Karpas-422 (cell line): Measurements from ENCODE around the gene GADL1. TPM values are rescaled to one million over a fixed set of nuclear protein-coding genes. Genes with fewer than 3 reads are reported as not detected.

Experiments used
- DNase-seq: peaks from one replicate; pipeline ENCODE4 v3.0.0-alpha.2; 2015
- H2AFZ ChIP-seq: fragments of 200-600 bp; sonication (generic); 2 replicates; pipeline ENCODE4 v1.6.1; 2014; ENCODE audit warnings: antibody characterized with exemption, low read length, mixed read lengths
- H3K27ac ChIP-seq: fragments of 200-600 bp; sonication (generic); 2 replicates; pipeline ENCODE4 v1.5.1; 2014; ENCODE audit warnings: mild to moderate bottlenecking, low read length, moderate library complexity
- H3K27me3 ChIP-seq: fragments of 200-600 bp; sonication (generic); 2 replicates; pipeline ENCODE4 v1.6.1; 2014; ENCODE audit warnings: low read length, mixed read lengths
- H3K36me3 ChIP-seq: fragments of 200-600 bp; sonication (generic); 2 replicates; pipeline ENCODE4 v1.6.1; 2014; ENCODE audit warnings: low read length, mixed read lengths; ENCODE audit not compliant: insufficient read depth
- H3K4me1 ChIP-seq: fragments of 200-600 bp; sonication (generic); 2 replicates; pipeline ENCODE4 v1.6.1; 2014; ENCODE audit warnings: mild to moderate bottlenecking, low read length, mixed read lengths
- H3K4me2 ChIP-seq: fragments of 200-600 bp; sonication (generic); 2 replicates; pipeline ENCODE4 v1.6.1; 2014; ENCODE audit warnings: low read length, low read depth, mild to moderate bottlenecking; ENCODE audit not compliant: poor library complexity, severe bottlenecking
- H3K4me3 ChIP-seq: fragments of 200-600 bp; sonication (generic); 2 replicates; pipeline ENCODE4 v1.5.1; 2014; ENCODE audit warnings: mild to moderate bottlenecking, antibody characterized with exemption, low read length, mixed read lengths
- H3K79me2 ChIP-seq: fragments of 200-600 bp; sonication (generic); 2 replicates; pipeline ENCODE4 v1.6.1; 2014; ENCODE audit warnings: mild to moderate bottlenecking, low read length, mixed read lengths
- H3K9ac ChIP-seq: fragments of 200-600 bp; sonication (generic); 2 replicates; pipeline ENCODE4 v1.6.0; 2014; ENCODE audit warnings: low read length
- H3K9me2 ChIP-seq: fragments of 200-600 bp; sonication (generic), shearing (Covaris generic); replicated peaks from 2 replicates; pipeline ENCODE4 v1.6.0; 2014; ENCODE audit warnings: mild to moderate bottlenecking, low read length, moderate library complexity; ENCODE audit not compliant: insufficient read depth
- H3K9me3 ChIP-seq: fragments of 300-700, 200-600 bp; sonication (generic); 2 replicates; pipeline ENCODE4 v1.6.1; 2014; ENCODE audit warnings: low read length, mixed read lengths
- H4K20me1 ChIP-seq: fragments of 200-600 bp; sonication (generic); 2 replicates; pipeline ENCODE4 v1.6.1; 2014; ENCODE audit warnings: mild to moderate bottlenecking, antibody characterized with exemption, low read length, low read depth; ENCODE audit not compliant: insufficient read depth
- total RNA-seq: library from RNA; depleted of rRNA; stranded (reverse); fragments of >200 nt; shearing (Covaris generic); gene quantifications from 2 replicates; pipeline ENCODE4 v1.2.3, GENCODE V29; 2014; ENCODE audit warnings: low replicate concordance

Gene GADL1
- total RNA-seq, 1 experiment from 2014 or later, result not detected

DNA sequence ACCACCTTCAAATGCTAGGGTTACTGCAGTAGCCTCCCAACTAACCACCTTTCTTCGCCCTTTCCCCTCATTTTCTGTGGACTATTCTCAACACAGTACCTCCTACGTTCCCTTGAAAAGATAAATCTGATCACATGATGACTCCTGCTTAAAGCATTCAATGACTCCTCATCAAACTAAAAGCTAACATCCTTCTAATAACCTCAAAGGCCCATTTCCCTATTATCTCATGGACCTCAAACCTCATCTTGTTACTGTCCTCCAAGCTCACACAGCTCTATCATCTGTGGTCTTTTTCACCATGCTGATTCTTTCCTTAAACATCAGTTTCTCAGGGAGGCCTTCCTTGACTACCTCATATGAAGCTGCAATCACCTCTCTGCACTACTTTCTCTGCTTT is 29.6 kb downstream of the GADL1 start:
- Histone ChIP-seq H3K4me1 (no peaks in the 10 kb centered on the region), H3K9ac (no peak overlapping the region), H3K4me2 (no peak overlapping the region), H3K36me3 (no peaks in the 10 kb centered on the region), H3K27ac (no peak overlapping the region), H3K27me3 (no peaks in the 10 kb centered on the region), H3K79me2 (no peaks in the 10 kb centered on the region), H3K4me3 (no peak overlapping the region), H3K9me3 (no peaks in the 10 kb centered on the region), H3K9me2 (no peaks in the 10 kb centered on the region), H4K20me1 (no peaks in the 10 kb centered on the region), H2AFZ (no peak overlapping the region)
- DNase-seq, result no peak

DNA sequence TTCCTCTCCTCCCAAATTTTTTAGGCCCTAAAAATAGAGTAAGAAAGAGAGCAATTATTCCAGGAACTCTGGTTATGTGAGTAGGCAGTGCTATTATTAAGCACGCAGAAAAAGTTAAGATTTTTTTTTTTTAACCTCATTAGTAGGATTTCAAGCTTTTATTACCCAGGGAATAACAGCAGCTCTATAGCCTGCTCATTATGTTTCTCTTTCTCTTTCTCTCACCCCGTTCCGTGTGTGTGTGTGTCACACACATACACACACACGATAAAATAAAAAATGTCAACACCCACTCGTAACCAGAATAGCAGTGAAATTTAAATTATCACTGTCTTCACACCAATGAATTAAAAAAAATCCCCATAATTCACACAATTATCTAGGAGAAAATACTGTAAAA is 30.3 kb downstream of the GADL1 start:
- H3K9ac ChIP-seq, result no peak overlapping the region
- DNase-seq, result no peak
- no peaks in the 10 kb centered on the region for H3K9me2 ChIP-seq
- H3K4me2 ChIP-seq, result no peak overlapping the region
- H3K9me3 ChIP-seq, result no peaks in the 10 kb centered on the region
- H3K36me3 ChIP-seq, result no peaks in the 10 kb centered on the region
- no peak overlapping the region for H2AFZ ChIP-seq
- H3K4me3 ChIP-seq, result no peak overlapping the region
- no peaks in the 10 kb centered on the region for H3K4me1 ChIP-seq
- H4K20me1 ChIP-seq, result no peaks in the 10 kb centered on the region
- H3K27me3 ChIP-seq, result no peaks in the 10 kb centered on the region
- H3K27ac ChIP-seq, result no peak overlapping the region
- H3K79me2 ChIP-seq, result no peaks in the 10 kb centered on the region

DNA sequence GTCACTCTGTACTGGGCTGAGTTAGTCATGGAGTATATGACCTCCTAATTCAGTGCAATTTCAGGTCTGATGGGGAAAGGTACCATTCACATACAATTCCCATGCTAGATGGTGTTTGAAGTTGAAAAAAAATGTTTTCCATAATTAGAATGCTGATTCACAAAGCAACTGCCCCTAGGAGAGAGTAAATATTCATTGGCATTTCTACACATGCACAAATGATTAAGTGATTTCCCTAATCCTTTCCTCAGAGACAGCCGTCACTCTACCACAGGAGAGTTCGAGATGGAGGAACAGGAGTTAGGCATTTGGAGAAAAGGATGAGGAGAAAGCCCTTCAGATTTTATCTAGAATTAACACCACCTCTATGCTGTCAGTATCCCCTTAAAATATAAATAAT is 32.5 kb downstream of the GADL1 start:
- Histone ChIP-seq H3K79me2 (no peaks in the 10 kb centered on the region), H3K4me3 (no peak overlapping the region), H3K9me2 (no peaks in the 10 kb centered on the region), H3K27ac (no peak overlapping the region), H3K27me3 (no peaks in the 10 kb centered on the region), H3K9me3 (no peaks in the 10 kb centered on the region), H3K36me3 (no peaks in the 10 kb centered on the region), H3K4me1 (no peaks in the 10 kb centered on the region), H4K20me1 (no peaks in the 10 kb centered on the region), H3K4me2 (no peak overlapping the region), H3K9ac (no peak overlapping the region), H2AFZ (no peak overlapping the region)
- no peak for DNase-seq

DNA sequence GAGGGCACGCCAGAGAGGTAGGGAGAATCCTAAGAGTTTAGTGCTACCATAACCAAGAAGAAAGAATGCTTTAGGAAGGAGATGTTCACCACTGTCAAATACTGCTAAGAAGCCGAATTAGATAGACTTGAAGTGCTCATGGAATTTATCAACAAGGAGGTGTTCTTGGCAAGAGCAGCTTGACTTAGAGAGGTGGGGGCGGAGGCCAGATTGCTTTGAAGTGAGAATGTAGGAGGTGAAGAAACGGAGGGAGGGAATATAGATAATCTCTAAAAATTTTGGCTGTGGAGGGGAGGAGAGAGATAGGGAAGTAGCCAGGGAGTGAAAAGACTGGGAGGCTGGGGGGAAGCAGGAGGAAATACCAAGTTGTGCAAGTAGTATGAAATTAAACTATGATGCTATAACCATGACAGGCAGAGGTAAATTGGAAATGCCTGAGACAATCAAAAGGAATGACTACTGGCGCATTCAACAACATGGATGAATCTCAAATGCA is 35.5 kb downstream of the GADL1 start:
- Histone ChIP-seq H3K36me3 (no peaks in the 10 kb centered on the region), H3K4me2 (no peak overlapping the region), H3K27ac (no peak overlapping the region), H3K4me3 (no peak overlapping the region), H3K79me2 (no peaks in the 10 kb centered on the region), H3K27me3 (no peaks in the 10 kb centered on the region), H3K4me1 (no peaks in the 10 kb centered on the region), H3K9ac (no peak overlapping the region), H4K20me1 (no peaks in the 10 kb centered on the region), H2AFZ (no peak overlapping the region), H3K9me2 (no peaks in the 10 kb centered on the region), H3K9me3 (no peaks in the 10 kb centered on the region)
- no peak for DNase-seq

DNA sequence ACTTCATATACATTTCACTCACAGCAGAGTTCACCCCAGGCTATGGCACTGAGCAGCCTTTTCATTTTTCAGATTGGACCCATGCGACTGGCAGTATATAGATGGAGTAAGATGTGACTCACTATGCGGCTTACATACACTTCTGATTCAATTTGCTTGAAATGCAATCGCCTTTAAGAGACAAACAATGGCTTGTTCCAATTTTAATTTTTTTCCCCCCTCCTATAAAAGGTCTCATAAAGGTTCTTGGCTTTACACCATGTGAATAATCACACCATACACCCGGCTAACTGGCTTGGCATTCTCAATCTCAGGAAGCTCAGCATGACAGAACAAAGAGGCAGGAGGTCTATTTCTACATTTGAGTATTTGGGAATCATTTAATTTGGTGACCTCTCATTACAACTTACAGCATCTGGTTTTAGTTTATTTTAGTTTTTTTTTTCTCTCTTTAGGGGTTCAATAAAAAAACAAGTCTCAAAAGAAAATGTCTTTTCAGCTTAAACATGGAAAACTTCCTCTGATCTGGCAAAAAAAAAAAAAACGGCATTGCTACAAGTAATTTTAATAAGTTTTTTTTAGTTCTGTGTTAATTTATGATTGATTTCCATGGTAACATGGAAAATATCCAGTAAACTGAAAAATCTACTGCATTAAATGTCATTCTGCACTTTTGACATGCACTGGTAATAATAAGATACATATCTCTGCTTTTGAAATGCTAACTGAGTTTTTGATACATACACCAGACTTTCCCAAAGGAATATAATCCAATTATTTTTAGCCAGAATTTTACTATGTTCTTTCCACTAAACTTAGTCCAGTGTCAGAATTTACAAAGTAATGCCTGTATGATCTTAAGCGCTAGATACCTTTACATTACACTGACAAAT is 38.8 kb downstream of the GADL1 start:
- Histone ChIP-seq H3K9ac (no peak overlapping the region), H3K36me3 (no peaks in the 10 kb centered on the region), H3K27me3 (no peaks in the 10 kb centered on the region), H3K4me2 (no peak overlapping the region), H2AFZ (no peak overlapping the region), H3K79me2 (no peaks in the 10 kb centered on the region), H3K9me2 (no peaks in the 10 kb centered on the region), H3K4me1 (no peaks in the 10 kb centered on the region), H3K27ac (no peak overlapping the region), H3K9me3 (no peaks in the 10 kb centered on the region), H3K4me3 (no peak overlapping the region), H4K20me1 (no peaks in the 10 kb centered on the region)
- DNase-seq, result no peak

DNA sequence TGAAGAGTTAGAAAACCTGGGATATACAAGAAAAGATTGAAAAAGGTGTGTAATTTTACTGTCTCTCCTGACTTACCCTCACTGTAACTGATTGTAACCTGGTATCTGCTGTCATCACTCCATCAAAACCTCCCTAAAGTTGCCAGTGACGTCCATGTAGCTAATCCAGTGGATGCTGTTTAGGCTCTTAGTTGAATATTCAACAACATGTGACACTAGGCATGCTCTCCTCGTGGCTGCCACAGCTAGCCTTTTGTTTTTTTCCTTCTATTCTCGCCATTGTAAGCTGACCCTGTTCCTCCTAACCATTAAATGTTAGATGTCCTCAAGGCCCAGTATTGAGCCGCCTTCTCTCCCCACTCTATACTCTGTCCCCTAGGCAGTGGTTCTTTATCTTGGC is 41.6 kb downstream of the GADL1 start:
- Histone ChIP-seq H3K9me3 (no peaks in the 10 kb centered on the region), H3K4me1 (no peaks in the 10 kb centered on the region), H4K20me1 (no peaks in the 10 kb centered on the region), H3K27me3 (no peaks in the 10 kb centered on the region), H3K9ac (no peak overlapping the region), H3K36me3 (no peaks in the 10 kb centered on the region), H3K27ac (no peak overlapping the region), H3K9me2 (no peaks in the 10 kb centered on the region), H2AFZ (no peak overlapping the region), H3K4me3 (no peak overlapping the region), H3K79me2 (no peaks in the 10 kb centered on the region), H3K4me2 (no peak overlapping the region)
- DNase-seq, result no peak

DNA sequence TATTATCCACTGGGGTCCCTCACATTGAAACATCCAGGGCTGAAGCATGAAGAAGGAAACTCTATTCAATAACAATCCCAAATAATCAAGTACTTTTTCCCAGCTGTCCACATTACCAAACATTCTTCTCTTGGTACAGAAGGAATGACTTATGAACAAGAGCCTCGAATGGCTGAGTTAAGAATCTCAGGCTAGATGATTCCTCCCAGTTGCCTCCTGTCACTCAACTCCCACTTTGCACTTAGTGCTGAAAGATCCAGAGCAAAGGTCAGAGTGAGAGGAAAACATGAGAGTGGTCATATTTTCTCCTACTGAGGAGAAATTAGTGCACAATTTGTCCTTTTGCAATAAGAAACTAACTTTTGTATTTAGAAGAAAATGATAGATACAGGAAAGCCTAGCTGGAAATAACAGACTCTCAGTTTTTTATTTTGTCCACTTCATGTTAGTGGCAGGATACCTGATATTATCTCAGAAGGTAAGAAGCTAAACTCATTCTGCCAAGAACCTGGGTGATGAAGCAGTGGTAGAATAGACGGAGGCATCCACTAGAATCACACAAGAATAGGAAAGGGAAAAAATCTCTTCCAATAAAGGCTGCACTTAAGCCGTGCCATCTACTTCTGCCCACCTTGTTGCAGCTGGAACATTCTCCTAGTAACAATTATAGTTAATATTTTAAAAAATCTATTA is 46.2 kb downstream of the GADL1 start:
- no peaks in the 10 kb centered on the region for H3K79me2 ChIP-seq
- H3K36me3 ChIP-seq, result no peaks in the 10 kb centered on the region
- H3K9me3 ChIP-seq, result no peaks in the 10 kb centered on the region
- no peak overlapping the region for H3K27ac ChIP-seq
- DNase-seq, result no peak
- H2AFZ ChIP-seq, result no peak overlapping the region
- no peaks in the 10 kb centered on the region for H3K4me1 ChIP-seq
- no peak overlapping the region for H3K4me2 ChIP-seq
- H3K9ac ChIP-seq, result no peak overlapping the region
- no peak overlapping the region for H3K4me3 ChIP-seq
- no peaks in the 10 kb centered on the region for H4K20me1 ChIP-seq
- H3K27me3 ChIP-seq, result no peaks in the 10 kb centered on the region
- H3K9me2 ChIP-seq, result no peaks in the 10 kb centered on the region

DNA sequence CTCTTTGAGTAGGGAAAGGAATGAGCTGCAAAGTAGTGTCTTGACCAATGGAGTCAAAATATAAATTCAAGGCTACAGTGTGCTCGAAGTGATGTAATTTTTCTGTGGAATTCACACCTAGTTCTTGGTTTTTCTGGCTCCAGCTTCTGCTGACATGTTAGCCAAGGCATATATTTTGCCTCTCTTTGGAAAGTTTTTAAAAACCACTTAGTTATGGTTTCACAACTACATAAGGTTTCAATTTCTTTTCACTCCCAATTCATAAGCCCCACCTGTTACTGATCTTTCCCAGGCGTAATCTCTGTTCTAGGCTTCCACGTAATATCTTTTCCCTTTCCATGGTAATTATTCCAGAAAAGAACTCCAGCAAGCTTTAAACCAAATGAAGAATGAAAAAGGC is 46.9 kb downstream of the GADL1 start:
- H3K4me3 ChIP-seq, result no peak overlapping the region
- no peaks in the 10 kb centered on the region for H3K27me3 ChIP-seq
- no peaks in the 10 kb centered on the region for H3K9me2 ChIP-seq
- H3K4me1 ChIP-seq, result no peaks in the 10 kb centered on the region
- H3K9me3 ChIP-seq, result no peaks in the 10 kb centered on the region
- no peak overlapping the region for H3K9ac ChIP-seq
- H2AFZ ChIP-seq, result no peak overlapping the region
- H3K36me3 ChIP-seq, result no peaks in the 10 kb centered on the region
- DNase-seq, result no peak
- no peaks in the 10 kb centered on the region for H3K79me2 ChIP-seq
- no peaks in the 10 kb centered on the region for H4K20me1 ChIP-seq
- H3K27ac ChIP-seq, result no peak overlapping the region
- no peak overlapping the region for H3K4me2 ChIP-seq
